ENCODE measurements around the gene PLCG2.

The PLCG2 gene

DNA sequence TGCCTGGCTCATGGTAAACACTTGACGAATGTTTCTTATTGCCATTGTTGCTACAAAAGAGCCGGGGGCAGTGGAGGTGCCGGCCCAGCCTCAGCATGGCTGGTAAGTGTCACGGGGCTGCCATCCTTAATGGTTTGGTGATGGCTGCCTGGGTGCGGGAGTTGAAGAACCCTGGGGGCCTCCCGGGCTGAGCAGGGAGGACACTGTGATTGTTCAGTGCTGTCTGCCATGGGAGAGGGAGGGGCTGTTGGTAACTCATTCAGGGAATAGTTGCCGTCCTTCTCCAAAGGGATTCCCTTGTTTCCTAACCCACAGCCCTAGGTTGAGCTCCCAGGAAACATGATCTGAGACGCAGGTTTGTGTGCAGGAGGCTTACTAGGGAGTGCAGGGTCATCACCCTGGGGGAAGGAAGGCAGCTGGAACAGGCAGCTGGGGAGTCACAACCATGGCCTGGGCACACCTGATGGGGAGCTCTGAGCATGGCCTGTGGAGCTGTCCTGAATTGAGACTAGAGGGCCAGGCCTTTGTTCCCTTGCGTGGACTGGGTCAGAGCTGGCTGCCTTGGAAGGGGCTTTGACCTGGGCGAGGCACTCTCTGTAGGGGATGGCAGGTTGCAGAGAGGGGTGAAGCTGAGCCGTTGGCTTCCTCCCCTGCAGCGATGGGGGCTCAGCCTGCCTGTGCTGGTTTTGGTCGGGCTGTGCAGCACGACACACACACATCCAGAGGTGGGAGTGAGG is 85.7 kb downstream of the PLCG2 start:
- no peak overlapping the region for H2AK5ac ChIP-seq (ENCODE audit: low read depth, low read length)
- H4K8ac ChIP-seq (ENCODE audit: low read depth, low read length), result peak overlapping the region; percentile 7
- peak overlapping the region; percentile 87 for H3K18ac ChIP-seq (ENCODE audit: low read length)
- no peaks in the 10 kb centered on the region for H3K36me3 ChIP-seq (replicated peaks in 1 of 2; ENCODE audit: control insufficient read depth in 2 of 2, insufficient read depth in 2 of 2, low read length in 2 of 2)
- H3K4me1 ChIP-seq (ENCODE audit: control insufficient read depth in 2 of 2, insufficient read depth in 1 of 2, low read depth in 1 of 2, low read length in 2 of 2), result peaks cover 0 to 11% of the 10 kb centered on the region in 2 donors
- H2AFZ ChIP-seq (ENCODE audit: low read length), result peak overlapping the region; percentile 19
- H3K14ac ChIP-seq (ENCODE audit: low read length), result peak overlapping the region; percentile 5
- no peak overlapping the region for H3K4me2 ChIP-seq (ENCODE audit: insufficient read depth, low read length, poor library complexity, severe bottlenecking)
- H2BK12ac ChIP-seq (ENCODE audit: low read length), result no peak overlapping the region
- no peak overlapping the region for H3K4ac ChIP-seq (ENCODE audit: low read length)
- H3K27ac ChIP-seq (replicated peaks; ENCODE audit: low read length), result no peak overlapping the region
- H3K23ac ChIP-seq (ENCODE audit: low read depth, low read length, poor library complexity), result no peak overlapping the region
- no peak overlapping the region for H3K4me3 ChIP-seq (ENCODE audit: low read length in 2 of 2)
- WGBS, 2 donors (ENCODE audit: extremely low coverage in 2 of 2, insufficient read length in 2 of 2, insufficient replicate concordance in 1 of 2), result no CpG with 5 or more reads among the region's 14 CpGs
- H3K79me1 ChIP-seq (ENCODE audit: low read depth, low read length), result no peaks in the 10 kb centered on the region
- H2BK5ac ChIP-seq (ENCODE audit: low read length), result no peak overlapping the region
- H4K91ac ChIP-seq (ENCODE audit: low read depth, low read length, poor library complexity), result no peak overlapping the region
- H2BK15ac ChIP-seq (ENCODE audit: low read length), result peak overlapping the region; percentile 23
- no peak overlapping the region for H2BK120ac ChIP-seq (ENCODE audit: low read depth, low read length)
- H3K27me3 ChIP-seq (ENCODE audit: control insufficient read depth in 3 of 3, insufficient read depth in 3 of 3, low read depth in 1 of 3, low read length in 3 of 3), result peaks cover 0 to 13% (median 0%) of the 10 kb centered on the region in 3 experiments
- H3K9ac ChIP-seq (ENCODE audit: low read depth, low read length, poor library complexity), result no peak overlapping the region
- DNase-seq (ENCODE audit: low spot score), result no peak
- peaks cover 0 to 1% of the 10 kb centered on the region in 2 donors for H3K9me3 ChIP-seq (replicated peaks in 1 of 2; ENCODE audit: control insufficient read depth in 2 of 2, insufficient read depth in 1 of 2, low read depth in 1 of 2, low read length in 2 of 2)

GRCh38 chr16:81866820-81867440 is 87.8 kb downstream of the PLCG2 start:
- no peaks in the 10 kb centered on the region for H3K36me3 ChIP-seq (replicated peaks in 1 of 2; ENCODE audit: control insufficient read depth in 2 of 2, insufficient read depth in 2 of 2, low read length in 2 of 2)
- no peak overlapping the region for H3K27ac ChIP-seq (replicated peaks; ENCODE audit: low read length)
- no peak overlapping the region for H3K4me2 ChIP-seq (ENCODE audit: insufficient read depth, low read length, poor library complexity, severe bottlenecking)
- H2AK5ac ChIP-seq (ENCODE audit: low read depth, low read length), result no peak overlapping the region
- H2BK15ac ChIP-seq (ENCODE audit: low read length), result no peak overlapping the region
- H3K18ac ChIP-seq (ENCODE audit: low read length), result peak overlapping the region; percentile 29
- DNase-seq (ENCODE audit: low spot score), result no peak
- H2BK5ac ChIP-seq (ENCODE audit: low read length), result no peak overlapping the region
- peaks cover 0 to 1% of the 10 kb centered on the region in 2 donors for H3K9me3 ChIP-seq (replicated peaks in 1 of 2; ENCODE audit: control insufficient read depth in 2 of 2, insufficient read depth in 1 of 2, low read depth in 1 of 2, low read length in 2 of 2)
- H3K23ac ChIP-seq (ENCODE audit: low read depth, low read length, poor library complexity), result no peak overlapping the region
- H3K9ac ChIP-seq (ENCODE audit: low read depth, low read length, poor library complexity), result no peak overlapping the region
- H3K14ac ChIP-seq (ENCODE audit: low read length), result no peak overlapping the region
- H2BK120ac ChIP-seq (ENCODE audit: low read depth, low read length), result no peak overlapping the region
- no peak overlapping the region for H2AFZ ChIP-seq (ENCODE audit: low read length)
- no peak overlapping the region for H3K4me3 ChIP-seq (ENCODE audit: low read length in 2 of 2)
- H2BK12ac ChIP-seq (ENCODE audit: low read length), result no peak overlapping the region
- WGBS, 2 donors (ENCODE audit: extremely low coverage in 2 of 2, insufficient read length in 2 of 2, insufficient replicate concordance in 1 of 2), result no CpG with 5 or more reads among the region's 10 CpGs
- peaks cover 0 to 11% of the 10 kb centered on the region in 2 donors for H3K4me1 ChIP-seq (ENCODE audit: control insufficient read depth in 2 of 2, insufficient read depth in 1 of 2, low read depth in 1 of 2, low read length in 2 of 2)
- no peak overlapping the region for H4K91ac ChIP-seq (ENCODE audit: low read depth, low read length, poor library complexity)
- H4K8ac ChIP-seq (ENCODE audit: low read depth, low read length), result no peak overlapping the region
- H3K4ac ChIP-seq (ENCODE audit: low read length), result peak overlapping the region; percentile 39
- peaks cover 0 to 16% (median 0%) of the 10 kb centered on the region in 3 experiments for H3K27me3 ChIP-seq (ENCODE audit: control insufficient read depth in 3 of 3, insufficient read depth in 3 of 3, low read depth in 1 of 3, low read length in 3 of 3)
- H3K79me1 ChIP-seq (ENCODE audit: low read depth, low read length), result no peaks in the 10 kb centered on the region

GRCh38 chr16:81868057-81868748 is 89.1 kb downstream of the PLCG2 start:
- Histone ChIP-seq H3K79me1 (ENCODE audit: low read depth, low read length) (no peaks in the 10 kb centered on the region), H3K36me3 (replicated peaks in 1 of 2; ENCODE audit: control insufficient read depth in 2 of 2, insufficient read depth in 2 of 2, low read length in 2 of 2) (no peaks in the 10 kb centered on the region), H3K4me2 (ENCODE audit: insufficient read depth, low read length, poor library complexity, severe bottlenecking) (no peak overlapping the region), H4K8ac (ENCODE audit: low read depth, low read length) (no peak overlapping the region), H4K91ac (ENCODE audit: low read depth, low read length, poor library complexity) (no peak overlapping the region), H3K27ac (replicated peaks; ENCODE audit: low read length) (no peak overlapping the region), H2BK15ac (ENCODE audit: low read length) (no peak overlapping the region), H3K14ac (ENCODE audit: low read length) (no peak overlapping the region), H2AK5ac (ENCODE audit: low read depth, low read length) (peak overlapping the region; percentile 20), H2BK12ac (ENCODE audit: low read length) (no peak overlapping the region), H3K4ac (ENCODE audit: low read length) (no peak overlapping the region), H3K4me1 (ENCODE audit: control insufficient read depth in 2 of 2, insufficient read depth in 1 of 2, low read depth in 1 of 2, low read length in 2 of 2) (peaks cover 0 to 11% of the 10 kb centered on the region in 2 donors), H3K18ac (ENCODE audit: low read length) (no peak overlapping the region), H3K9ac (ENCODE audit: low read depth, low read length, poor library complexity) (no peak overlapping the region), H3K23ac (ENCODE audit: low read depth, low read length, poor library complexity) (no peak overlapping the region), H3K9me3 (replicated peaks in 1 of 2; ENCODE audit: control insufficient read depth in 2 of 2, insufficient read depth in 1 of 2, low read depth in 1 of 2, low read length in 2 of 2) (peaks cover 0 to 1% of the 10 kb centered on the region in 2 donors), H2BK5ac (ENCODE audit: low read length) (no peak overlapping the region), H3K4me3 (ENCODE audit: low read length in 2 of 2) (no peak overlapping the region), H2AFZ (ENCODE audit: low read length) (no peak overlapping the region), H3K27me3 (ENCODE audit: control insufficient read depth in 3 of 3, insufficient read depth in 3 of 3, low read depth in 1 of 3, low read length in 3 of 3) (peaks cover 0 to 16% (median 0%) of the 10 kb centered on the region in 3 experiments), H2BK120ac (ENCODE audit: low read depth, low read length) (no peak overlapping the region)
- WGBS, 2 donors (ENCODE audit: extremely low coverage in 2 of 2, insufficient read length in 2 of 2, insufficient replicate concordance in 1 of 2), result no CpG with 5 or more reads among the region's 3 CpGs
- DNase-seq (ENCODE audit: low spot score), result no peak

GRCh38 chr16:81869326-81869725 is 90.2 kb downstream of the PLCG2 start:
- Histone ChIP-seq H2BK120ac (ENCODE audit: low read depth, low read length) (no peak overlapping the region), H3K23ac (ENCODE audit: low read depth, low read length, poor library complexity) (no peak overlapping the region), H3K4me3 (ENCODE audit: low read length in 2 of 2) (no peak overlapping the region), H3K4me1 (ENCODE audit: control insufficient read depth in 2 of 2, insufficient read depth in 1 of 2, low read depth in 1 of 2, low read length in 2 of 2) (peaks cover 0 to 7% of the 10 kb centered on the region in 2 donors), H3K9ac (ENCODE audit: low read depth, low read length, poor library complexity) (no peak overlapping the region), H3K79me1 (ENCODE audit: low read depth, low read length) (no peaks in the 10 kb centered on the region), H4K8ac (ENCODE audit: low read depth, low read length) (no peak overlapping the region), H2AFZ (ENCODE audit: low read length) (no peak overlapping the region), H4K91ac (ENCODE audit: low read depth, low read length, poor library complexity) (no peak overlapping the region), H3K36me3 (replicated peaks in 1 of 2; ENCODE audit: control insufficient read depth in 2 of 2, insufficient read depth in 2 of 2, low read length in 2 of 2) (no peaks in the 10 kb centered on the region), H2BK12ac (ENCODE audit: low read length) (no peak overlapping the region), H3K27me3 (ENCODE audit: control insufficient read depth in 3 of 3, insufficient read depth in 3 of 3, low read depth in 1 of 3, low read length in 3 of 3) (peaks cover 0 to 11% (median 0%) of the 10 kb centered on the region in 3 experiments), H3K18ac (ENCODE audit: low read length) (no peak overlapping the region), H2BK5ac (ENCODE audit: low read length) (no peak overlapping the region), H2AK5ac (ENCODE audit: low read depth, low read length) (no peak overlapping the region), H3K4ac (ENCODE audit: low read length) (no peak overlapping the region), H2BK15ac (ENCODE audit: low read length) (no peak overlapping the region), H3K14ac (ENCODE audit: low read length) (no peak overlapping the region), H3K27ac (replicated peaks; ENCODE audit: low read length) (no peak overlapping the region), H3K9me3 (replicated peaks in 1 of 2; ENCODE audit: control insufficient read depth in 2 of 2, insufficient read depth in 1 of 2, low read depth in 1 of 2, low read length in 2 of 2) (peaks cover 0 to 1% of the 10 kb centered on the region in 2 donors), H3K4me2 (ENCODE audit: insufficient read depth, low read length, poor library complexity, severe bottlenecking) (no peak overlapping the region)
- no peak for DNase-seq (ENCODE audit: low spot score)
- no CpG with 5 or more reads among the region's 5 CpGs for WGBS, 2 donors (ENCODE audit: extremely low coverage in 2 of 2, insufficient read length in 2 of 2, insufficient replicate concordance in 1 of 2)

Data from neuronal stem cell (in vitro differentiated cells).